Measurements from ENCODE around the gene DBI. TPM values are rescaled to one million over a fixed set of nuclear protein-coding genes. Genes with fewer than 3 reads are reported as not detected.

The DBI gene
- total and polyA plus RNA-seq, 2 donors (not counting 1 experiment from before 2014, with no cell fraction given), result 128 to 653 TPM

DNA sequence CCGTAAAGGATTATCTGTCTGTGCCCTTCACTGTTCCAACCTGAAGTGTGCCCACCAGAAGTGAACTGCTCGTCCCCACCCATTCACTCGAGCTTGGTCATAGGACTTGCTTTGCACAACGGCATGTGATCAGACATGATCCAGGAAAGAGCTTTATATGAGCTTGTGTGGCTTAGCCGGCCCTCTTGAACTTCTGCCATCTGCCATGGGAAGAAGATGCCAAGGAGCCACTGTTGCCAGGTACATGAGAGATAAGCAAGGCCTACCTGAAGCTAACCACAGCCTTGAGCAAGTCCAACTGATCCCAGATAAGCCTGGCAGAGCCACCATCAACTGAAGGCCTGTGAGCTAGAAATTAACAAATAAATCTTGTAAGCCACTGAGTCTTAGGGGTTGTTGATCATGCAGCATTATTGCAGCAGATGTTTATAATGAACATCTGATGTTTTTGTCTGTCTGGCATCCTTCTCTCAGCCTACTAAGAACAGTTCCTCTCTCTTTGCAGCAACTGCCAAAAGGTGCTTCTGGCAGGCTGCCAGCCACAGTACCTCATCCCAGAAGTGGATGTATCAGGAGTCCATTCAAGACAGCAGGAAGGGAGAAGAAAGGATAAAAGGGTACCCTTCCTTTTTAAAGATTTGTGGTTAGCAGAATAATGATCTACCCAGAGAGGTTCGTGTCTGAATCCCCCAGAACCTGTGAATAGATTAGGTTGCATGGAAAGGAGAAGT, 16.8 kb downstream of the DBI start:
- TF ChIP-seq, protein P1, sequence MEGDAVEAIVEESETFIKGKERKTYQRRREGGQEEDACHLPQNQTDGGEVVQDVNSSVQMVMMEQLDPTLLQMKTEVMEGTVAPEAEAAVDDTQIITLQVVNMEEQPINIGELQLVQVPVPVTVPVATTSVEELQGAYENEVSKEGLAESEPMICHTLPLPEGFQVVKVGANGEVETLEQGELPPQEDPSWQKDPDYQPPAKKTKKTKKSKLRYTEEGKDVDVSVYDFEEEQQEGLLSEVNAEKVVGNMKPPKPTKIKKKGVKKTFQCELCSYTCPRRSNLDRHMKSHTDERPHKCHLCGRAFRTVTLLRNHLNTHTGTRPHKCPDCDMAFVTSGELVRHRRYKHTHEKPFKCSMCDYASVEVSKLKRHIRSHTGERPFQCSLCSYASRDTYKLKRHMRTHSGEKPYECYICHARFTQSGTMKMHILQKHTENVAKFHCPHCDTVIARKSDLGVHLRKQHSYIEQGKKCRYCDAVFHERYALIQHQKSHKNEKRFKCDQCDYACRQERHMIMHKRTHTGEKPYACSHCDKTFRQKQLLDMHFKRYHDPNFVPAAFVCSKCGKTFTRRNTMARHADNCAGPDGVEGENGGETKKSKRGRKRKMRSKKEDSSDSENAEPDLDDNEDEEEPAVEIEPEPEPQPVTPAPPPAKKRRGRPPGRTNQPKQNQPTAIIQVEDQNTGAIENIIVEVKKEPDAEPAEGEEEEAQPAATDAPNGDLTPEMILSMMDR (conservative IDR thresholded peaks at IDR 0.05 in 1 of 2, IDR thresholded peaks at IDR 0.05 in 1 of 2; ENCODE audit: low read depth in 1 of 2, low read length in 2 of 2), result no peak
- TF ChIP-seq EZH2 (IDR thresholded peaks at IDR 0.05; ENCODE audit: low read length, missing control alignments), result no peak
- no peaks in the 10 kb centered on the region for H3K36me3 ChIP-seq (ENCODE audit: control insufficient read depth, insufficient read depth, low read length)
- no peaks in the 10 kb centered on the region for H3K79me2 ChIP-seq (ENCODE audit: control insufficient read depth, insufficient read depth, low read length)
- H4K20me1 ChIP-seq (ENCODE audit: control insufficient read depth, extremely low read depth, insufficient read depth, low read length), result no peaks in the 10 kb centered on the region
- H3K9ac ChIP-seq (ENCODE audit: insufficient read depth, low read length), result no peak overlapping the region
- peaks cover 3% of the 10 kb centered on the region for H3K4me1 ChIP-seq (ENCODE audit: control insufficient read depth, extremely low read depth, insufficient read depth, low read length)
- no peak overlapping the region for H3K27ac ChIP-seq (ENCODE audit: insufficient read depth, low read length)
- no peaks in the 10 kb centered on the region for H3K9me3 ChIP-seq (ENCODE audit: control insufficient read depth, insufficient read depth, low read depth, low read length)
- peaks cover 8% of the 10 kb centered on the region for H3K27me3 ChIP-seq (ENCODE audit: control insufficient read depth, insufficient read depth, low read length)
- no peak overlapping the region for H2AFZ ChIP-seq (ENCODE audit: low read length)
- no peak overlapping the region for H3K4me2 ChIP-seq (ENCODE audit: extremely low read depth, insufficient read depth, low read length)
- no peak overlapping the region for H3K4me3 ChIP-seq (replicated peaks in 1 of 4; ENCODE audit: control extremely low read depth in 1 of 4, insufficient read depth in 1 of 4, low read depth in 3 of 4, low read length in 4 of 4)
- no peak for DNase-seq (ENCODE audit: low read depth in 2 of 2)

DNA sequence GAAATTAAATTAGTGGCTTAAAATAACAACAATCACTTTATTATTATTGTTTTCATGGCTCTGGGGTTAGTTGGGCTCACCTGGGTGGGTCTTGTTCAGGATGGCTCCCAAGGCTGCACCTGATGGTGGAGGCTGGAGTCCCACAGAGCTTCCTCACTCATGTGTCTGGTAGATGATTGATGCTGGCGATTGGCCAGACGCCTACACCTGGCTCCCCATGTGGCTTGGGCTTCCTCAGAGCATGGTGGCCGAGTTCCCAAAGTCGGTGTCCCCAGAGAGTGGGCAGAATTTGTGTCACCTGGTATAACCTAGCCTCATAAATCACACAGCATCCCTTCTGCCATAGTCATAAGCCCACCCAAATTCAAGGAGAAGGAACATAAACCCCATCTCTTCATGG, 18.2 kb downstream of the DBI start:
- Histone ChIP-seq H4K20me1 (ENCODE audit: control insufficient read depth, extremely low read depth, insufficient read depth, low read length) (no peaks in the 10 kb centered on the region), H3K27ac (ENCODE audit: insufficient read depth, low read length) (no peak overlapping the region), H3K9ac (ENCODE audit: insufficient read depth, low read length) (no peak overlapping the region), H3K9me3 (ENCODE audit: control insufficient read depth, insufficient read depth, low read depth, low read length) (no peaks in the 10 kb centered on the region), H2AFZ (ENCODE audit: low read length) (no peak overlapping the region), H3K27me3 (ENCODE audit: control insufficient read depth, insufficient read depth, low read length) (peaks cover 8% of the 10 kb centered on the region), H3K4me2 (ENCODE audit: extremely low read depth, insufficient read depth, low read length) (no peak overlapping the region), H3K4me3 (replicated peaks in 1 of 4; ENCODE audit: control extremely low read depth in 1 of 4, insufficient read depth in 1 of 4, low read depth in 3 of 4, low read length in 4 of 4) (no peak overlapping the region), H3K36me3 (ENCODE audit: control insufficient read depth, insufficient read depth, low read length) (no peaks in the 10 kb centered on the region), H3K4me1 (ENCODE audit: control insufficient read depth, extremely low read depth, insufficient read depth, low read length) (peaks cover 3% of the 10 kb centered on the region), H3K79me2 (ENCODE audit: control insufficient read depth, insufficient read depth, low read length) (no peaks in the 10 kb centered on the region)
- no peak for DNase-seq (ENCODE audit: low read depth in 2 of 2)
- TF ChIP-seq EZH2 (IDR thresholded peaks at IDR 0.05; ENCODE audit: low read length, missing control alignments), result no peak
- TF ChIP-seq, protein P1 (conservative IDR thresholded peaks at IDR 0.05 in 1 of 2, IDR thresholded peaks at IDR 0.05 in 1 of 2; ENCODE audit: low read depth in 1 of 2, low read length in 2 of 2), result no peak

DNA sequence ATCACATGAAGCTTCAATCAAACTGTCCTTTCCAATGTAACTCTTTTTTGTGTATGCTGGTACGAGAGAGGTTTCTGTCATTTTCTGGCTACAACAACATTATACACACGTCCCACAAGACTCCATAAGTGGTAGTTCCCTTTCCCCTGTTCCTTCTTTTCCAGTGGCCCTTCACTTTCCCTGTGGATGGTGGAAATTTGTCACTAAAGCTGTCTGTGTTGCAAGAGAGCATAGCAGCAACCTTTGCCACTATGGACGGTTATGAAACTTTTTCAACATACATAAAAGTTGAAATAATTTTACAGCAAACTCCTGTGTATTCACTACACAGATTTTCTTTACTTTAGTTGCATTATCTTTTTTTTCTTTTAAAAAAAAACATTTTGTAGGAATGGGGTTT, 18.7 kb downstream of the DBI start:
- no peak overlapping the region for H3K27ac ChIP-seq (ENCODE audit: insufficient read depth, low read length)
- no peaks in the 10 kb centered on the region for H4K20me1 ChIP-seq (ENCODE audit: control insufficient read depth, extremely low read depth, insufficient read depth, low read length)
- H3K4me2 ChIP-seq (ENCODE audit: extremely low read depth, insufficient read depth, low read length), result no peak overlapping the region
- H3K9ac ChIP-seq (ENCODE audit: insufficient read depth, low read length), result no peak overlapping the region
- no peak overlapping the region for H3K4me3 ChIP-seq (replicated peaks in 1 of 4; ENCODE audit: control extremely low read depth in 1 of 4, insufficient read depth in 1 of 4, low read depth in 3 of 4, low read length in 4 of 4)
- H3K79me2 ChIP-seq (ENCODE audit: control insufficient read depth, insufficient read depth, low read length), result no peaks in the 10 kb centered on the region
- H3K4me1 ChIP-seq (ENCODE audit: control insufficient read depth, extremely low read depth, insufficient read depth, low read length), result peaks cover 3% of the 10 kb centered on the region
- DNase-seq (ENCODE audit: low read depth in 2 of 2), result no peak
- no peaks in the 10 kb centered on the region for H3K36me3 ChIP-seq (ENCODE audit: control insufficient read depth, insufficient read depth, low read length)
- TF ChIP-seq, protein P1 (conservative IDR thresholded peaks at IDR 0.05 in 1 of 2, IDR thresholded peaks at IDR 0.05 in 1 of 2; ENCODE audit: low read depth in 1 of 2, low read length in 2 of 2), result no peak
- no peak for TF ChIP-seq EZH2 (IDR thresholded peaks at IDR 0.05; ENCODE audit: low read length, missing control alignments)
- no peaks in the 10 kb centered on the region for H3K9me3 ChIP-seq (ENCODE audit: control insufficient read depth, insufficient read depth, low read depth, low read length)
- peaks cover 8% of the 10 kb centered on the region for H3K27me3 ChIP-seq (ENCODE audit: control insufficient read depth, insufficient read depth, low read length)
- no peak overlapping the region for H2AFZ ChIP-seq (ENCODE audit: low read length)

Data from fibroblast of lung (primary cell).